Measurements from ENCODE around the gene TRIP10.

GRCh38 chr19:6773323-6773931 lies 33.9 kb downstream of the TRIP10 start:
- TF ChIP-seq ZNF274 (IDR thresholded peaks at IDR 0.05; ENCODE audit: low read depth, low read length): no peak
- no peak for TF ChIP-seq YY1 (IDR thresholded peaks at IDR 0.05; ENCODE audit: insufficient read depth, insufficient read length)
